Upper lobe of left lung (tissue), 4 donors: Measurements from ENCODE around the gene MORC3.

ENCODE experiments used
- CTCF ChIP-seq, 6 experiments: fragments of 450-650 bp in 4 of 6; fragments of 200-600 bp in 2 of 6; sonication (generic) in 2 of 6; IDR thresholded peaks; one replicate each; pipeline ENCODE4 v1.5.1; 2016 to 2019; ENCODE audit warnings: antibody characterized with exemption in 6 of 6
- POLR2A ChIP-seq, 4 donors: fragments of 450-650 bp; IDR thresholded peaks; one replicate each; pipeline ENCODE4 v1.5.1; 2016 to 2017; ENCODE audit warnings: antibody characterized with exemption in 4 of 4, mild to moderate bottlenecking in 2 of 4
- POLR2AphosphoS5 ChIP-seq, 2 donors: sonication (generic); formaldehyde crosslinking; IDR thresholded peaks; one replicate each; pipeline ENCODE4 v1.5.1; 2017; ENCODE audit warnings: antibody characterized with exemption in 2 of 2

- TF ChIP-seq CTCF (IDR thresholded peaks at IDR 0.05) (peak; percentile 59 to 87 (median 81)), POLR2A (IDR thresholded peaks at IDR 0.05) (no peak), POLR2AphosphoS5 (IDR thresholded peaks at IDR 0.05) (peak in 1 of 2 donors; percentile 34)
Observed at GRCh38 chr21:36419996-36420395, 100.0 kb downstream of the MORC3 start.
